ENCODE measurements around the gene CDKL5.

The CDKL5 gene

DNA sequence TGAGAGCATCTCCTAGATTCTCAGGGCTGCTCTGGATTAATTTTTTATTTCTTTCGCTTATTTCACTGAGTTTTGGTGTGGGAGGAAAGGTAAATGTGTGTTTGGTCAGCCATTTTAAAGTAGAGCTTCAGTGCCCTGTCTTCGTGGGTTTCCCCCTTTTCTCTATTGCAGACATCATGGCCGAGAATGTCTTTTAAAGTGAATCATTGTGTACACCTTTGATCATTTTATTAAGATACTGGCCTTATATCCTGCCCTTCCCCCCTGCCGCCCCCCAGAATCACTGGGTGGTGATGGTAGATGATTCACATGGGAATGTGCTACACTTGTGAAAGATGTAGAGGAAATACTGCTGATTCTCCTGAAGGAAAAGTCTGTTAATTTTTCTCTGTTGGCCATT lies 23.8 kb downstream of the CDKL5 start:
- TF ChIP-seq, protein P1, sequence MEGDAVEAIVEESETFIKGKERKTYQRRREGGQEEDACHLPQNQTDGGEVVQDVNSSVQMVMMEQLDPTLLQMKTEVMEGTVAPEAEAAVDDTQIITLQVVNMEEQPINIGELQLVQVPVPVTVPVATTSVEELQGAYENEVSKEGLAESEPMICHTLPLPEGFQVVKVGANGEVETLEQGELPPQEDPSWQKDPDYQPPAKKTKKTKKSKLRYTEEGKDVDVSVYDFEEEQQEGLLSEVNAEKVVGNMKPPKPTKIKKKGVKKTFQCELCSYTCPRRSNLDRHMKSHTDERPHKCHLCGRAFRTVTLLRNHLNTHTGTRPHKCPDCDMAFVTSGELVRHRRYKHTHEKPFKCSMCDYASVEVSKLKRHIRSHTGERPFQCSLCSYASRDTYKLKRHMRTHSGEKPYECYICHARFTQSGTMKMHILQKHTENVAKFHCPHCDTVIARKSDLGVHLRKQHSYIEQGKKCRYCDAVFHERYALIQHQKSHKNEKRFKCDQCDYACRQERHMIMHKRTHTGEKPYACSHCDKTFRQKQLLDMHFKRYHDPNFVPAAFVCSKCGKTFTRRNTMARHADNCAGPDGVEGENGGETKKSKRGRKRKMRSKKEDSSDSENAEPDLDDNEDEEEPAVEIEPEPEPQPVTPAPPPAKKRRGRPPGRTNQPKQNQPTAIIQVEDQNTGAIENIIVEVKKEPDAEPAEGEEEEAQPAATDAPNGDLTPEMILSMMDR (IDR thresholded peaks at IDR 0.05; ENCODE audit: low read depth, low read length, missing control alignments) = no peak
- H3K4me3 ChIP-seq (ENCODE audit: low read depth, low read length) = no peak overlapping the region
- no peak for DNase-seq (ENCODE audit: low read depth)

- TF ChIP-seq, protein P1 (IDR thresholded peaks at IDR 0.05; ENCODE audit: low read depth, low read length, missing control alignments) = no peak
- DNase-seq (ENCODE audit: low read depth) = no peak
Observed at GRCh38 chrX:18455384-18455783, 30.0 kb downstream of the CDKL5 start.

DNA sequence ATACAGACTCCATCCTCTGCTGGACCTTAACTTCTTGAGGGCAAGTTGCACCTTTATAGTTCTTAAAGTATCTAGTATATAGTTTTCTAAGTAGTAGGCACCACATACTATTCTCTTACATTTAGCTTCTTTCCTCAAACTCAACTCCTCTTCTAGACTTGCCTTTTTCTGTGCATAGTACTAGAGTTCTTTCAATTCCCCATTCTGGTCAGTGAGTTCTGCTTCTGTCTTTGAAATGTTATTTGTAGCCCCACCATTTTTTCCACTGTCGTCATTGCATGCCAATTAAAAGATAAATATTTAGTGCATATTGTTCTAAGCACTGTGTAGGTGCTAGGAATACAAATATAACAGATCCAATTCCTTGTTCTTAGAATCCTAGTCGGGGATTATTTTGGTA lies 31.6 kb downstream of the CDKL5 start:
- DNase-seq (ENCODE audit: low read depth) = no peak
- TF ChIP-seq, protein P1 (IDR thresholded peaks at IDR 0.05; ENCODE audit: low read depth, low read length, missing control alignments) = no peak
- no peak overlapping the region for H3K4me3 ChIP-seq (ENCODE audit: low read depth, low read length)

More at GRCh38 chrX:18455384-18455783, 30.0 kb downstream of the CDKL5 start:
- no peak overlapping the region for H3K4me3 ChIP-seq (ENCODE audit: low read depth, low read length)

DNA sequence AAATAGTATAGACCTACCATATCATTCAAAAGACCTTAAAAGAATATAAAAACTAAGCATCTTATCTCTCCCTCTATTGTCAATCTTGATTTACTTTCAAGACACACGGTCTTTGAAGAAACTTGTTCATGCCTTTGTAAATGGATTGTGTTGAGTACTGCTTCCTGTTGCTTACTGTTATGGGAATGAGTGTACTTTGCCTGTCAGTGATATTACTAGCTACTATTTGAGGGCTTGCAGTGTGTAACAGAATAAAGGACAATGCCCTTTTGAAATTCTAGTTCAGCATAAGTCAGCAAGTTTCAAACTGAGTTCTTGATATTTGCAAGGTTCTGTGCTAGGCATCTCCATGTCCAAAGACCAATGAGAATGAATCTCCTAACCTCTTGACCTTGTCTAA lies 36.0 kb downstream of the CDKL5 start:
- TF ChIP-seq, protein P1 (IDR thresholded peaks at IDR 0.05; ENCODE audit: low read depth, low read length, missing control alignments) = no peak
- no peak overlapping the region for H3K4me3 ChIP-seq (ENCODE audit: low read depth, low read length)
- no peak for DNase-seq (ENCODE audit: low read depth)

GRCh38 chrX:18464499-18464898 lies 39.1 kb downstream of the CDKL5 start:
- no peak overlapping the region for H3K4me3 ChIP-seq (ENCODE audit: low read depth, low read length)
- TF ChIP-seq, protein P1 (IDR thresholded peaks at IDR 0.05; ENCODE audit: low read depth, low read length, missing control alignments) = no peak
- no peak for DNase-seq (ENCODE audit: low read depth)

- no peak for DNase-seq (ENCODE audit: low read depth)
- TF ChIP-seq, protein P1 (IDR thresholded peaks at IDR 0.05; ENCODE audit: low read depth, low read length, missing control alignments) = no peak
- H3K4me3 ChIP-seq (ENCODE audit: low read depth, low read length) = no peak overlapping the region
Observed at GRCh38 chrX:18465051-18465450, 39.6 kb downstream of the CDKL5 start.

DNA sequence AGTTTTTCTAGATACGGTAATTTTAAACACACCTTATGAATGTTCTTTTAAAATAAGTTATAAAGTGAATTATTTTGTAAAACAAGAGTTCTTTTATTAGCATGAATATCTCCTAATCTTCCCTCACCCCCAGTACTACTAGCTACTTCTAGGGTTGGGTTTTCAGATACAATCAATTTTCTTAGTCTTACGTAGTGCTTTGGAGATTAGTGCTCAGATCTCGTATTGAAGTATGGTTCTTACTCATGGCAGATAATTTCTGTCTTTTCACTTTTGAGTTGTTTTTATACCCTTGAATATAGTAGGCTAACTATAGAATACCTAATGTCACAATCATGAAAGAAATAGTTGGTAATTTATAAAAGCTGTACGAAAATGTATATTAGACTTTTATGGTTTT lies 43.2 kb downstream of the CDKL5 start:
- H3K4me3 ChIP-seq (ENCODE audit: low read depth, low read length) = no peak overlapping the region
- TF ChIP-seq, protein P1 (IDR thresholded peaks at IDR 0.05; ENCODE audit: low read depth, low read length, missing control alignments) = no peak
- DNase-seq (ENCODE audit: low read depth) = no peak
